GM18502 (cell line): ENCODE results near the gene RETREG3.
A peak's percentile ranks its signal among the peaks of the same experiment; 100 is the strongest.

Experiments
- ATAC-seq: cut with Tn5 transposase; IDR thresholded peaks from one replicate; pipeline ENCODE4 v1.9.1; 2021; ENCODE audit warnings: mild to moderate bottlenecking; ENCODE audit not compliant: unreplicated experiment, poor library complexity

Gene RETREG3

DNA sequence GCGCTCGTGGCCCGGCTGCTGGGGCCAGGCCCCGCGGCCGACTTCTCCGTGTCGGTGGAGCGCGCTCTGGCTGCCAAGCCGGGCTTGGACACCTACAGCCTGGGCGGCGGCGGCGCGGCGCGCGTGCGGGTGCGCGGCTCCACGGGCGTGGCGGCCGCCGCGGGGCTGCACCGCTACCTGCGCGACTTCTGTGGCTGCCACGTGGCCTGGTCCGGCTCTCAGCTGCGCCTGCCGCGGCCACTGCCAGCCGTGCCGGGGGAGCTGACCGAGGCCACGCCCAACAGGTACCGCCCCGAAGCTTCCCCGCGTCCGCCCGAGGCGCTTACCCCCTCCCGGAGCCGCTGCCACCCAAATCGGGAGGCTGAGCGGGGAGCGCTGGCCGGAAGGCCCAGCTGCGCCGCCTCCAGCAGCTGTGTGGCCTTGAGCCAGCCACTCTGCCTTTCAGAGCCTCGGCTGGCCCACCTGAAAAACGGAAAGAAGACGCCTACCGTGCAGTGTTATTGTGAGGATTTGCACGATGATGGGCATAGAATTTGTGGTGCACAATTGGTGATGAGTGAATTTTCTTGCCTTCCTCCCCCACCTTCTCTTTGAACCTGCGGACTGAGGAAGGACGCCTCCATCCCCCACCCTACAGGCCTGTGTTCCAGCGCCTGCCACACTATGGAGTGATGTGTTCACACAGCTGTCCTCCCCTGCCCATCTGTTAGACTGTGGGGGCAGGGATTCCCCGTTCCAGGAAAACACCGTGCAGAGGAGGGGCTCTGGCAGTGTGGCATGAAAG lies 72.6 kb downstream of the RETREG3 start:
- ATAC-seq, result peak; percentile 57

GRCh38 chr17:42536048-42536371 lies 73.2 kb downstream of the RETREG3 start, which contains the start of gene NAGLU:
TSS of gene NAGLU (plus strand) at chr17:42536241. CDS start at chr17:42536273, 32 bp downstream.
- ATAC-seq, result peak; percentile 80

DNA sequence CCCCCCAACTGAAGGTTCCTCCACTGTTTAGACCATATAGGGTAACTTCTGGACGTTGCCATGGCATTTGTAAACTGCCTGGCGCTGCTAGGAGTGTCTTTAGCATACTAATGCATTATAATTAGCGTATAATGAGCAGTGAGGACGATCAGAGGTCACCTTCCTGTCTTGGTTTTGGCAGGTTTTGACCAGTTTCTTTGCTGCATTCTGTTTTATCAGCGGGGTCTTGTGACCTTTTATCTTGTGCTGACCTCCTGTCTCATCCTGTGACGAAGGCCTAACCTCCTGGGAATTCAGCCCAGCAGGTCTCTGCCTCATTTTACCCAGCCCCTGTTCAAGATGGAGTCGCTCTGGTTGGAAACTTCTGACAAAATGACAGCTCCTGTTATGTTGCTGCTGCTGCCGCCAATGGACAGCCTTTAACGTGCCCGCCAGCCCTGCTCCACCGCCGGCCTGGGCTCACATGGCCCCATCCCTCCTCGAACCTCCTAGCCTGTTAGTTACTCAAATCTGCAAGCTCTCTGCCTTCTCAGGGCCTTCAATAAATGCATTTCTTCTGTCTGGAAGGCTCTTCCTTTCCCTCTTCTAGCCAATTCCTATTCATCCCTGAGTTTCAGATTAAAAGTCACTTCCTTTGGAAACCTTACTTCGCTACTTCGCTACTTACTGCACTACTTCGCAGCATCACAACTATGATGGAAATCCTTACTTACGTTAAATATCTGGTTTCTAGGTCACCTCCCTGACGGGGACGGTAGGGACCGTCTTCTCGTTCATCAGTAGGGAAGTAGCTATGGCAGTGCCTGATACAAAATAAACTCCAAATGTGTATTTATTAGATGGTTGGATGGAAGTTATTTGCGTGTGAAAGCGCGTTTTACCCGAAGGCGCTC lies 73.8 kb downstream of the RETREG3 start:
- no peak for ATAC-seq

DNA sequence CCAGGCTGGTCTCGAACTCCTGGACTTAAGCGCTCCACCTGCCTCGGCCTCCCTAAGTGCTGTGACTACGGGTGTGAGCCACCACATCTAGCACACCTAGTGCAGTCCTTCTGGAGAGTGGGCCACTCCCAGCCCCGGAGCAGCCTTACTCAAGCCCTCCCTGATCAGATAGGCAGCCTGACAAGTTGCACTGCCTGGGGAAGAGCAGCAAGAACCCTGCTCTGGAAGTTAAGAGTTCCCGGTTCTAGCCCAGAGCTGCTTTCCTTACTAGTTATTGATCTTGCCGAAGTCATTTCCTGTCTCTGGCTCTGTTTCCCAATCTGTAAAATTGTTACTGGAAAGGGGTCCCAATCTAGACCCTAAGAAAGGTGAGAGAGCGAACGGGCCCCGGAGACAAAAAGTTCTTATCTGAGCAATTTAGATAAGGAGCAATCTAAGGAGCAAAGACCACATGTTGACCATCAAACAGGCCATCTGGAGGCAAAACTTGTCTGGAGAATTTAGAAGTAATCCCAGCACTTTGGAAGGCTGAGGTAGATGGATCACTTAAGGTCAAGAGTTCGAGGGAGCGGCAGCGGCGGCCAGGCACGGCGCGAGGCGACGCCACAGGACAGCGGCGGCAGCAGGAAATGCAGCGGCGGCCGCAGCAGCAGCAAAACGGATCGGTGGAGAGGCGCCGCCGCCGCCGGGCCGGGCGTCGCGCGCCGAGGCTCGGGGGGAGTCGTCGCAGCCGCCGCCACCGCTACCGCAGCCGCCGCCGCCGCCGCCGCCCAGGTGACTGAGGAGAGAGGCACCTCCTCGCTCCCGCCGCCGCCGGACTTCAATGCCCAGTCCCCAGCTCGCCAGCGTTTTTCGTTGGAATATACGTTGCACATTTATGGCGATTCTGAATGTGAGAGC lies 77.5 kb downstream of the RETREG3 start:
- ATAC-seq, result no peak

GRCh38 chr17:42530952-42531454 lies 78.2 kb downstream of the RETREG3 start:
- ATAC-seq, result no peak
